Prostate gland (tissue), 2 donors: ENCODE data around the gene CCL20.

ENCODE experiments used
- POLR2A ChIP-seq: fragments of 450-650 bp; IDR thresholded peaks from one replicate; pipeline ENCODE4 v1.6.1; 2016; ENCODE audit warnings: antibody characterized with exemption, mild to moderate bottlenecking
- POLR2AphosphoS5 ChIP-seq: sonication (generic); formaldehyde crosslinking; IDR thresholded peaks from one replicate; pipeline ENCODE4 v1.6.1; 2017; ENCODE audit warnings: antibody characterized with exemption
- TF ChIP-seq, protein P1 (sequence below), 4 experiments: fragments of 200-600 bp in 2 of 4; fragments of 450-650 bp in 2 of 4; sonication (generic) in 2 of 4; IDR thresholded peaks; 1 replicate in 3 of 4; 2 replicates in 1 of 4; pipeline ENCODE4 v1.5.1; 2016 to 2019; ENCODE audit warnings: antibody characterized with exemption in 4 of 4, mild to moderate bottlenecking in 2 of 4, moderate library complexity in 2 of 4

DNA sequence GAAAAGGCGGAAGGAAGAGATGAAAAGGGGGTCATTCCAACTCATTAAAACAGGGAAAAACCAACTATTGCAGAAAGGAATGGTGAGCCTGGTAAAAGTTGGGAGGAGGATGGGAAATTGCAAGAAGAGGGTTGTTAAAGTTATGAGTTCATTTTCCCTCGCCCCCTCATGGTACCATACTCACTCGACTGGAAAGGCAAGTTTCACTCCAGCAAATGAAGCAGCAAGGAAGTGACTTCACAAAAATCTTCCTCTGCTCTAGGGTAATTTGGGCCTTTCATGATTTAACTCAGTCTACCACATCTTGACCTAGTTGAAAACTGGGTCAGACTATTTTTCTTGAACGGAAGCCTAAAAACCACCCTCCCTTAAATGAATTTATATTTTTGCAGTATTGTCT, 34.9 kb downstream of the CCL20 start:
- TF ChIP-seq POLR2A (no peak), POLR2AphosphoS5 (peak; percentile 14)
- TF ChIP-seq, protein P1, sequence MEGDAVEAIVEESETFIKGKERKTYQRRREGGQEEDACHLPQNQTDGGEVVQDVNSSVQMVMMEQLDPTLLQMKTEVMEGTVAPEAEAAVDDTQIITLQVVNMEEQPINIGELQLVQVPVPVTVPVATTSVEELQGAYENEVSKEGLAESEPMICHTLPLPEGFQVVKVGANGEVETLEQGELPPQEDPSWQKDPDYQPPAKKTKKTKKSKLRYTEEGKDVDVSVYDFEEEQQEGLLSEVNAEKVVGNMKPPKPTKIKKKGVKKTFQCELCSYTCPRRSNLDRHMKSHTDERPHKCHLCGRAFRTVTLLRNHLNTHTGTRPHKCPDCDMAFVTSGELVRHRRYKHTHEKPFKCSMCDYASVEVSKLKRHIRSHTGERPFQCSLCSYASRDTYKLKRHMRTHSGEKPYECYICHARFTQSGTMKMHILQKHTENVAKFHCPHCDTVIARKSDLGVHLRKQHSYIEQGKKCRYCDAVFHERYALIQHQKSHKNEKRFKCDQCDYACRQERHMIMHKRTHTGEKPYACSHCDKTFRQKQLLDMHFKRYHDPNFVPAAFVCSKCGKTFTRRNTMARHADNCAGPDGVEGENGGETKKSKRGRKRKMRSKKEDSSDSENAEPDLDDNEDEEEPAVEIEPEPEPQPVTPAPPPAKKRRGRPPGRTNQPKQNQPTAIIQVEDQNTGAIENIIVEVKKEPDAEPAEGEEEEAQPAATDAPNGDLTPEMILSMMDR (IDR thresholded peaks at IDR 0.05) = no peak
